ENCODE data around the gene NEDD4L.

- TF ChIP-seq CTCF (IDR thresholded peaks at IDR 0.05; ENCODE audit: low read depth, low read length) = no peak
- no peak for TF ChIP-seq MYC (IDR thresholded peaks at IDR 0.05; ENCODE audit: low read depth, low read length)
- TF ChIP-seq, protein P1, sequence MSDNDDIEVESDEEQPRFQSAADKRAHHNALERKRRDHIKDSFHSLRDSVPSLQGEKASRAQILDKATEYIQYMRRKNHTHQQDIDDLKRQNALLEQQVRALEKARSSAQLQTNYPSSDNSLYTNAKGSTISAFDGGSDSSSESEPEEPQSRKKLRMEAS (IDR thresholded peaks at IDR 0.05; ENCODE audit: low read depth, low read length) = no peak
These were observed 15.8 kb upstream of the NEDD4L start for GRCh38 chr18:58028109-58028784.
